NCI-H146 treated with DMSO at 0.1 percent for 48 hours (cell line): ENCODE data around the gene CFD.
"Not testable (repeated sequence)": the region's sequence is repeated elsewhere in the genome, so short reads cannot be mapped to it uniquely, and the experiment has no call there.

ENCODE experiments used
- DNase-seq: peaks from one replicate; lab custom pipeline; 2025; ENCODE audit not compliant: unreplicated experiment; lab: John Stamatoyannopoulos, UW

The CFD gene

GRCh38 chr19:870963-871401 lies 11.5 kb downstream of the CFD start:
- no peak for DNase-seq

GRCh38 chr19:871446-872265 lies 12.2 kb downstream of the CFD start:
- no peak for DNase-seq

- no peak for DNase-seq
Measured at GRCh38 chr19:872266-872951, 12.9 kb downstream of the CFD start.

GRCh38 chr19:873084-873483 lies 13.6 kb downstream of the CFD start:
- DNase-seq: no peak

GRCh38 chr19:873561-874041 lies 14.1 kb downstream of the CFD start:
- no peak for DNase-seq

GRCh38 chr19:875265-875879 lies 15.9 kb downstream of the CFD start:
- DNase-seq: no peak

- DNase-seq: no peak
Measured at GRCh38 chr19:876089-876488, 16.6 kb downstream of the CFD start.

GRCh38 chr19:876780-877314 lies 17.4 kb downstream of the CFD start:
- DNase-seq: no peak

GRCh38 chr19:877992-878660 lies 18.7 kb downstream of the CFD start:
- DNase-seq: not testable (repeated sequence)

GRCh38 chr19:878751-879561 lies 19.5 kb downstream of the CFD start:
- DNase-seq: not testable (repeated sequence)

GRCh38 chr19:879711-880438 lies 20.4 kb downstream of the CFD start:
- DNase-seq: no peak

- DNase-seq: no peak
Measured at GRCh38 chr19:881385-882071, 22.1 kb downstream of the CFD start.

- DNase-seq: no peak
Measured at GRCh38 chr19:882871-883497, 23.5 kb downstream of the CFD start.

- DNase-seq: no peak
Measured at GRCh38 chr19:883661-884211, 24.3 kb downstream of the CFD start.

- DNase-seq: no peak
Measured at GRCh38 chr19:884420-885211, 25.2 kb downstream of the CFD start.

- no peak for DNase-seq
Measured at GRCh38 chr19:885536-886224, 26.2 kb downstream of the CFD start.

- DNase-seq: no peak
Measured at GRCh38 chr19:887072-887471, 27.6 kb downstream of the CFD start.
